GM12801 (cell line): ENCODE measurements around the gene VPS39.

Experiments used
- TF ChIP-seq, protein P1 (sequence below): IDR thresholded peaks from one replicate; pipeline ENCODE4 v1.5.1; 2011; ENCODE audit warnings: control low read depth; ENCODE audit not compliant: insufficient read length; ENCODE audit errors: extremely low read depth

Gene VPS39

DNA sequence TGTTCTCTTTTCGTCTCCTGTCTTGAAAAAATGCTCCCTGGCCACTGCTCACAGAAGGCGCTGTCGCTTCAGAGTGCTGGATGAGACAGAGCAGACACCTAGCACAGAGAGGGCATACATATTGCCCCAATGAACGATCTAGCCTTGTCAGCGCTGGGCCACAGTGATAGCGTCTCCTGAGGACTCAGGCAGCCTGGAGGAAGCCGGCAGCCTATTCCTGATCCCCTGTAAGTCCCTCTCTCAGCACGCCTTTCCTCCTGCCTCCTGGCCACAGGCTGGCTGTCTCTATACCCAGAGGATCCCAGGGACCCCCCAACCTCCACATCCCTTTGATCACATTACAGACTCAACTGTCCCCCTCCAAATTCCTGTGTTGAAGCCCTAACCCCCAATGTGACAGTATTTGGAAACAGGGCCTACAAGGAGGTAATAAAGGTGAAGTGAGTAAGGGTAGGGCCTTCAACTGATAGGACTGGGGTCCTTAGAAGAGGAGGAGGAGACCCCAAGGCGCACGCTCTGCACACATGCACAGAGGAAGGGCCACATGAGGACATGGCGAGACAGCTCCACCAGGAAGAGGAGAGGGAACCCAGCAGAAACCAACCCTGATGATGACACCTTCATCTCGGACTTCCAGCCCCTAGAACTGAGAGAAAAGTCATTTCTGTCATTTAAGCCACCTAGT, 59.2 kb downstream of the VPS39 start:
- TF ChIP-seq, protein P1, sequence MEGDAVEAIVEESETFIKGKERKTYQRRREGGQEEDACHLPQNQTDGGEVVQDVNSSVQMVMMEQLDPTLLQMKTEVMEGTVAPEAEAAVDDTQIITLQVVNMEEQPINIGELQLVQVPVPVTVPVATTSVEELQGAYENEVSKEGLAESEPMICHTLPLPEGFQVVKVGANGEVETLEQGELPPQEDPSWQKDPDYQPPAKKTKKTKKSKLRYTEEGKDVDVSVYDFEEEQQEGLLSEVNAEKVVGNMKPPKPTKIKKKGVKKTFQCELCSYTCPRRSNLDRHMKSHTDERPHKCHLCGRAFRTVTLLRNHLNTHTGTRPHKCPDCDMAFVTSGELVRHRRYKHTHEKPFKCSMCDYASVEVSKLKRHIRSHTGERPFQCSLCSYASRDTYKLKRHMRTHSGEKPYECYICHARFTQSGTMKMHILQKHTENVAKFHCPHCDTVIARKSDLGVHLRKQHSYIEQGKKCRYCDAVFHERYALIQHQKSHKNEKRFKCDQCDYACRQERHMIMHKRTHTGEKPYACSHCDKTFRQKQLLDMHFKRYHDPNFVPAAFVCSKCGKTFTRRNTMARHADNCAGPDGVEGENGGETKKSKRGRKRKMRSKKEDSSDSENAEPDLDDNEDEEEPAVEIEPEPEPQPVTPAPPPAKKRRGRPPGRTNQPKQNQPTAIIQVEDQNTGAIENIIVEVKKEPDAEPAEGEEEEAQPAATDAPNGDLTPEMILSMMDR, result no peak

DNA sequence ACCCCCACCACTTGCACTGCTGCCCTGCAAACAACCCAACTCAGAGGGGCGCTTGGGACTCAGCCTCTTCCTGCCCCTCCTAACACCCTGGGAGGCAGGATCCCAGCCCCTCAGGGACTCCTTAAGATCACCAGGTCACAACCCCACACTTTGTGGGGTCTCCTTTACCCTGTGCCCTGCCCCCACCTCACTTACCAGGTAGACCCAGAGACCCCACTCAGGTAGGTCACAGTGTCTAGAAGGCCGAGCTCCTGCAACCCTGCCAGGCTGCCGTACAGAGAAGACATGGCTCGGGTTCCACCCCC, 60.7 kb downstream of the VPS39 start:
- TF ChIP-seq, protein P1, result no peak

GRCh38 chr15:42146551-42147430, 61.3 kb downstream of the VPS39 start:
- TF ChIP-seq, protein P1, result no peak

- TF ChIP-seq, protein P1, result no peak
Measured at GRCh38 chr15:42145546-42146455, 62.3 kb downstream of the VPS39 start.

- TF ChIP-seq, protein P1, result no peak
Measured at GRCh38 chr15:42144841-42145375, 63.2 kb downstream of the VPS39 start.

- TF ChIP-seq, protein P1, result no peak
Measured at GRCh38 chr15:42143866-42144625, 64.1 kb downstream of the VPS39 start.
